Effector CD4-positive, alpha-beta T cell (primary cell): Measurements from ENCODE around the gene SDK1.

Experiments used
- DNase-seq: peaks from one replicate; pipeline ENCODE4 v3.0.0-alpha.2; 2020
- total RNA-seq: gene quantifications from one replicate; lab custom pipeline; 2026; lab: John Stamatoyannopoulos, UW

SDK1 gene, protein sequence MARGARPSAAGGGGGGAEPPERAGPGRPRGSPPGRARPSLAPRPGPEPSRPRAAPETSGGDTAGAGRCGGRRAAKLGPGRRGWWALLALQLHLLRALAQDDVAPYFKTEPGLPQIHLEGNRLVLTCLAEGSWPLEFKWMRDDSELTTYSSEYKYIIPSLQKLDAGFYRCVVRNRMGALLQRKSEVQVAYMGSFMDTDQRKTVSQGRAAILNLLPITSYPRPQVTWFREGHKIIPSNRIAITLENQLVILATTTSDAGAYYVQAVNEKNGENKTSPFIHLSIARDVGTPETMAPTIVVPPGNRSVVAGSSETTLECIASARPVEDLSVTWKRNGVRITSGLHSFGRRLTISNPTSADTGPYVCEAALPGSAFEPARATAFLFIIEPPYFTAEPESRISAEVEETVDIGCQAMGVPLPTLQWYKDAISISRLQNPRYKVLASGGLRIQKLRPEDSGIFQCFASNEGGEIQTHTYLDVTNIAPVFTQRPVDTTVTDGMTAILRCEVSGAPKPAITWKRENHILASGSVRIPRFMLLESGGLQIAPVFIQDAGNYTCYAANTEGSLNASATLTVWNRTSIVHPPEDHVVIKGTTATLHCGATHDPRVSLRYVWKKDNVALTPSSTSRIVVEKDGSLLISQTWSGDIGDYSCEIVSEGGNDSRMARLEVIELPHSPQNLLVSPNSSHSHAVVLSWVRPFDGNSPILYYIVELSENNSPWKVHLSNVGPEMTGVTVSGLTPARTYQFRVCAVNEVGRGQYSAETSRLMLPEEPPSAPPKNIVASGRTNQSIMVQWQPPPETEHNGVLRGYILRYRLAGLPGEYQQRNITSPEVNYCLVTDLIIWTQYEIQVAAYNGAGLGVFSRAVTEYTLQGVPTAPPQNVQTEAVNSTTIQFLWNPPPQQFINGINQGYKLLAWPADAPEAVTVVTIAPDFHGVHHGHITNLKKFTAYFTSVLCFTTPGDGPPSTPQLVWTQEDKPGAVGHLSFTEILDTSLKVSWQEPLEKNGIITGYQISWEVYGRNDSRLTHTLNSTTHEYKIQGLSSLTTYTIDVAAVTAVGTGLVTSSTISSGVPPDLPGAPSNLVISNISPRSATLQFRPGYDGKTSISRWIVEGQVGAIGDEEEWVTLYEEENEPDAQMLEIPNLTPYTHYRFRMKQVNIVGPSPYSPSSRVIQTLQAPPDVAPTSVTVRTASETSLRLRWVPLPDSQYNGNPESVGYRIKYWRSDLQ (N-terminal part only)
- total RNA-seq = 1.3 reads per million

DNA sequence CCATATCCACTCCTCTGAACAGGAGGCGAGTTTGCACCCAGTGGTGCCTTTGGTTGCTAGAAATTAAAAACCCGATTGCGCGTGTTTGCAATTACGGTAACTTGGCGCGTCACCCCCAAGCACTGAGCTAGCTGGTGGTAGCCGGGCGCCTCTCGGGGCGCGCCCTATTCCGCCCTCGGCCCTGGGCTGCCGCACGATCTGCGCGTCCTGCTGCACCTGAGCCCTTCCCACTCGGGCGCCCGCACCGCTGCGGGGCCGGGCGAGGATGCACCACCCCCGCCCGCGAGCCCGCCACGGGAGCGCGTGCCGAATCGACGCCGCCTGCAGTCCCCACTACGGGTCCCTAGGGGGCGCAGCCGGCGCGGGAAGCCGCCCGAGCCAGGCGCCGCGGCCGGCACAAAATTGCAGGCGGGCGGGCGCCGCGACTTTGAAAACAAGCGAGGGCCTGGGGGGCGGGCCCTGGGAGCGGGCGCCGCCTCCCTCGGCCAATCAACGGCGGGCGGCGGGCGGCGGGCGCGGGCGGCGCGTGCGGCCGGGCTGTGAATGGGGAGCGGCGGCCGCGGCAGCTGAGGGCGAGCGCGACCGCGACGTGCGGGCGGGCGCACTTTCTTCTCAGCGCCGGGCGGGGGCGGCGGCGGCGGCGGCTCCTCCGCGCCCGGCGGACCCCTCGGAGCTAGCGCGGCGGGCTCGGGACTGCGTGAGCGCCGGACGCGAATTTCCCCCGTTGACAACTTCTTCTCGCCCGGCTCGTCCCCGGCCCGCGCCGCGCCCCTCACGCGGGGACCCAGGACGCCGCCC is at the start of gene SDK1:
Gene SDK1 (plus strand): TSS at position 602 of the 798 bp plus-strand sequence. CDS start 335 bp downstream, outside the sequence.
- DNase-seq = peak; percentile 83

DNA sequence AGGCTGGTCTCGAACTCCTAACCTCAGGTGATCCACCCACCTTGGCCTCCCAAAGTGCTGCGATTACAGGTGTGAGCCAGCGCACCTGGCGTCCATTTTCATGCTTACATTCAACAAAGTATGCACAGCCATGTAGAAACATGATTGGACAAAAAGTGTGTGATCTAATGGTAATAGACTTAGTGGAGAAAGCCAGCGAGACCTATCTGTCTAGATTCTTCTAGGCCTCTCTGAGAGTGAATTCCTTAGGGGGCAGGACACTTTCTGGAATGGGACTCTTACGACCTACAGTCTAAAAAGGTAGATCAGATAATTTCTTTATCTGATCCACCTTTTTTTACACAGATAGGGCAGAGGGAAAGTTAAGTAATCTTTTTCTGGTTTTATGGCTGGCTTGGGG is 46.3 kb upstream of the SDK1 start:
- no peak for DNase-seq

DNA sequence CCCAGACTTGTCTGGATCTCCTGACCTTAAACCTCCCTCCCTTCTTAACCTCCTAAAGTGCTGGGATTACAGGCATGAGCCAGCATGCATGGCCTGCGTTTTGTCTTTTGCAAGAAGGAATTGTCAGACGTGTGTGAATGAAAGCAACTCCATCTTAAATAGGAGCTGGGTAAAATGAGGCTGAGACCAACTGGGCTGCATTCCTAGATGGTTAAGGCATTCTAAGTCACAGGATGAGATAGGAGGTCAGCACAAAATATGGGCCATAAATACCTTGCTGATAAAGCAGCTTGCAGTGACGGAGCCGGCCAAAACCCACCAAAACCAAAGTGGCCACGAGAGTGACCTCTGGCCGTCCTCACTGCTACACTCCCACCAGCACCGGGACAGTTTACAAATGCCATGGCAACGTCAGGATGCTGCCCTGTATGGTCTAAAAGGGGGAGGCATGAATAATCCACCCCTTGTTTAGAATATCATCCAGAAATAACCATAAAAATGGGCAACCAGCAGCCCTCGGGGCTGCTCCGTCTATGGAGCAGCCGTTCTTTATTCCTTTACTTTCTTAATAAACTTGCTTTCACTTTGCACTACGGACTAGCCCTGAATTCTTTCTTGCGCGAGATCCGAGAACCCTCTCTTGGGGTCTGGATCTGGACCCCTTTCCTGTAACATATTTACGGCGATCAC is 41.2 kb upstream of the SDK1 start:
- DNase-seq = no peak

DNA sequence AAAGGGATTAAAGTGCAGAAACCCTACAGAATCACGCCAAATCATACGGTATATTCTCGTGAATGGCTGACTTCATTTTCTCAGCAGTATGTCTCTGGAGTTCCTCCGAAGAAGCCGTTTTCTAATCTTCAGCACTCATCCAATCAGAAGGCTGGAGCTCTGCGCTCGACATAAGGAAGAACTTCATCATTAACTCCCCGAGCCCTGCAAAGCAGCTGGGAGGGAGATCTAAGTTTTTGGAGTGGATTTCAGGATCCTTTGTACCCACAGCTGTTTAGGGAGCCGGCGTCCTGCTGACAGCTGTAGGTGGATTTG is 40.7 kb upstream of the SDK1 start:
- no peak for DNase-seq

DNA sequence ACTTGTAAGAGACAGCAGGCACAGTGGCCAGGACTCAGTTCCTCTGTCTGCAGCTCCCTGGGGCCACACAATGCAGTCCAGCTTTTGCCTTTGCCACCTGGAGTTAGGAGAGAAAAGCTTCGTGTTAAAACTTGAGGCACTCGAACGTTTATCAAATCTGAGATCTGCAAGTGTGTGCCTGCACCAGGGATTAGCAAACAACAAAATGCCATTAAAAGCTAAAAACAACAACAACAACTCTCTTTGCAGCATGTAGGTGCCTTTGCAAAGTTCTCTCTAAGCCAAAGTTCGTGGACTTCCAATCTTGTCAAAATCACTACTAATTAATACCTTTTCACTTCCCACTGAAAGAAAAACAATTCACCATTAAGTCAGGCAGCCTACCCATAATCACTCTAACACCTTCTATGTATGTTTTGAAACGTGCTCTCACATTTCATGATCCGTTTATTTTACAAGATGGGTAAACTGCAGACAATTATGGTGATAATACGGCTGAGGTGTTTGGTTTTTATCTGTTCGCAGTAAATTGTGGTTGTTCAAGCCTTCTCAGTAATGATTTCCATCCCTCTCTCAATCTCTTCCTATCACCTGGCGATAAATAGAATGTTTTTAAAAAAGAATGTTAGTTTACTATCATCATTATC is 36.2 kb upstream of the SDK1 start:
- no peak for DNase-seq

DNA sequence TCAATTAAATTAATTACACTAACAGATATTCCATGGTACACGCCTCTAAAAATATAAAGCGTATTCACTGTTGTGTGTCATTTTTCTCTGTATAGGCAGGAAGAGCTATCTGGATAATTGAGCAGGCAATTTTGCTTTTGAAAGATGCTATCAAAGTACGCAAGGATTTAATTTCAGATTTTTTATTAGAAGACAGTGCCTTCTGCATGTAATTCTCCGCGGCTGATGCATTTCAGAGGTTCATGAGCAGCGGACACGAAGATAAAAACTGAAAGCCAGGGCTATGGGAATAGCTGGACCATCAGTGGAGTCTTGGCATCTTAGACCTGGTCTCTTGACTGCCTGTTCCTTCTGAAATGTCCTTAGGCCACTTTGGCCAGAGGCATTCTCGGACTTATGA is 35.7 kb upstream of the SDK1 start:
- DNase-seq = no peak

DNA sequence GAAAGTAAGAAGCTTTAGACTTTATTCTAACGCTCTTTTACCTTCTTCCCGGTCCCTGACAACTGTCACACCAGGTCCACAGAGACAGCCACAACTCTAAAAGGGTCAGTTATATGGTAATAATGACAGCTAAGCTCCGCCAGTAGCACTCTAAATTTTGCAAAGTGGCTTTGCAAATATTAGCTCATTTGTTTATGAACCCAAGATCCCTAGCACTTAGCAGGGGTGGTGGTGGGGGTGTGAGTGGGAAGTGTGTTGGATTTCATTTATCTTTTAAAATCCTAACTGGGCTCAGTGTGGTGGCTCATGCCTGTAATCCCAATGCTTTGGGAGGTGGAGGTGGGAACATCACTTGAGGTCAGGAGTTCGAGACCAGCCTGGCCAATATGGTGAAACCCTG is 34.8 kb upstream of the SDK1 start:
- DNase-seq = no peak

DNA sequence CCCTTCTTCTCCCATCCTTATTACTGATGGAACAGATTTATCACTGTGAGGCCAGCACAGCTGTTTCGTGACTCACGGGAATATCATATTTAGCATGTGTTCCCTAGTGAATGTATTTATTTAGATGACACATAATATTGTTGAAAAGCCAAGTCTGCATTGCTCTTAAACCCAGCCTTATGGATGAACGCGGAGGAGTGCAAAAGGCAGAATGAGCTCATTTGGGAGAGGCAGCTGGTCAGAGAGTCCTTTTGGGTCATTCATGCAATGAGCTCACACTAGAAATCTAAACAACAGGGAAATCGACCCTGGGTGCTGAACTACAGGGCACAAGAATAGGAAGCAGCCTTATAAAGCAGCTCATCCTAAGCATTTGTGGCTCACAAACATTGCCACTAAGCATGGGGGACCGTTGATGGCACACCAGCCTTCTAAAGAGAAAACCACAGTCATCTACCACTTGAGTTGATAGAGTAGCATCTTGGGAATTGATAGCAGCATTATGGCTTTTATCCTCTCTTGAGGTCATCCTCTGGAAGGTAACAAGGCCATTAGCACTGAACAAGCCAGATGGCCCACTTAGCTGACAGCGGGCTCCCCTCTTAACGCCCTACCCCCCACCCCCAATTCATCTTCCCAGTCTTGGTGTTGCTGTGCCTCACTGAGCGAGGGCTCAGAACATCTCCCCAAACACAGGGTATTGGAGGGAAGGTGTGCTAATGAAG is 32.9 kb upstream of the SDK1 start:
- DNase-seq = no peak

DNA sequence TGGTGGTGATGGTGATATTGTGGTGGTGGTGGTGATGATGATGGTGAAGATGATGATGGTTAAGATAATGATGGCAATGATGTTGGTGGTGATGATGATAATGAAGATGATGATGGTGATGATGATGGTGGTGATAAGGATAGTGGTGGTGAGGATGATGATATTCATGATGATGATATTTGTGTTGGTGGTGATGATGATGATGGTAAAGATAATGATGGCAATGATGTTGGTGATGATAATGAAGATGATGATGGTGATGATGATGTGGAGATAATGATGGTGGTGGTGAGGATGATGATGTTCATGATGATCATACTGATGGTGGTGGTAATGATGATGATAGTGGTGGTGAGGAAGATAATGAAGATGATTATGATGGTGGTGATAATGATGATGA is 30.7 kb upstream of the SDK1 start:
- no peak for DNase-seq

DNA sequence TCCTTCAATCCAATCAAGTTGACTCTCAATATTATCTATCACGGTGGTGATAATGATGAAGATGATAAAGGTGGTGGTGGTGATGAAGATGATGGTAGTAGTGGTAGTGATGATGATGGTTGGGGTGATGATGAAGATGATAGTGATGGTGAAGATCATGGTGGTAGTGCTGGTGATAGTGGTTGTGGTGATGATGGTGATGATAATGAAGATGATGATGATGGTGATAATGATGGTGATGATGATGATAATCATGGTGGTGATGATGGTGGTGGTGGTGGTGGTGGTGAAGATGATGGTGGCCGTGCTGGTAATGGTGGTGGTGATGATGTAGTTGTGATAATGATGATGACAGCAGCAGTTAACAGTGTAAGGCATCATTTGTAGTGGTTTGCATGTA is 29.8 kb upstream of the SDK1 start:
- no peak for DNase-seq

DNA sequence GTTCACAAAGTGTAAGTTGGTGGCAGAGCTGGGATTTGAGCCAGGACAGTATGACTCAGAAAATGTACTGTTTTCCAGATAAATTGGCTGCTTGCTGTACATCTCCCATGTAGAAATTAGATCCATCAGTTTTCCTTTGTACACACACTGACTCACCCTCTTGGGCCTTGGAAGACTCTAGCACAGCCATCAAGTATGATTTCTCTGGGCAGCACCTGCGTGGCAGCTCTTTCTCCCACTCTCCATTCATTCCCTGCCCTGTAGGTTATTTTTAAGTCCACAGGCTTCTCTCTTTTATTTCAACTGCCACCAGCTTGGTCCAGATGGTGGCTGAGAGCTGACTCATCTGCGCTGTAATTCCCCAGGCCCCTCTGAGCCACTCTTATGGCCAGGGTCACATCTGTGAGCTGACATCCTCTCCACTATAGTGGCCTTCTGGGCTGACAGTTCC is 28.3 kb upstream of the SDK1 start:
- DNase-seq = no peak

DNA sequence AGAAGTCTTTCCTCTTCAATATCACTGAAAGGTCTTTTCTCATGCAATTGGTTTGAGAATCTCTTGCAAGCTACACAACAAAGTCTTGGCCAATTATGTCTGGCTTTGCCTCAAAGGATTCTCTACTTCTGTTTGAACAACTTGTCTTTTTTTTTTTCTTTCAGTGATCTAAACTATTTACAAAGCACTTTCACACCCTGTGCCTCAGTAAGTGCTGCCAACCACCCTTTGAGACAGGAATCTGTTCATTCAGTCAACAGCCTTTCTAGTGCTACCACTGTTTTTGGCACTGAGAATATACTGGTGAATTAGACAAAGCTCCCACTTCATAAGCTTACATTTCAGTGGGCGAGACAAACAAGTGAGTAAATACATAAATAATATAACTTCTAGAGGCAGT is 26.9 kb upstream of the SDK1 start:
- no peak for DNase-seq

DNA sequence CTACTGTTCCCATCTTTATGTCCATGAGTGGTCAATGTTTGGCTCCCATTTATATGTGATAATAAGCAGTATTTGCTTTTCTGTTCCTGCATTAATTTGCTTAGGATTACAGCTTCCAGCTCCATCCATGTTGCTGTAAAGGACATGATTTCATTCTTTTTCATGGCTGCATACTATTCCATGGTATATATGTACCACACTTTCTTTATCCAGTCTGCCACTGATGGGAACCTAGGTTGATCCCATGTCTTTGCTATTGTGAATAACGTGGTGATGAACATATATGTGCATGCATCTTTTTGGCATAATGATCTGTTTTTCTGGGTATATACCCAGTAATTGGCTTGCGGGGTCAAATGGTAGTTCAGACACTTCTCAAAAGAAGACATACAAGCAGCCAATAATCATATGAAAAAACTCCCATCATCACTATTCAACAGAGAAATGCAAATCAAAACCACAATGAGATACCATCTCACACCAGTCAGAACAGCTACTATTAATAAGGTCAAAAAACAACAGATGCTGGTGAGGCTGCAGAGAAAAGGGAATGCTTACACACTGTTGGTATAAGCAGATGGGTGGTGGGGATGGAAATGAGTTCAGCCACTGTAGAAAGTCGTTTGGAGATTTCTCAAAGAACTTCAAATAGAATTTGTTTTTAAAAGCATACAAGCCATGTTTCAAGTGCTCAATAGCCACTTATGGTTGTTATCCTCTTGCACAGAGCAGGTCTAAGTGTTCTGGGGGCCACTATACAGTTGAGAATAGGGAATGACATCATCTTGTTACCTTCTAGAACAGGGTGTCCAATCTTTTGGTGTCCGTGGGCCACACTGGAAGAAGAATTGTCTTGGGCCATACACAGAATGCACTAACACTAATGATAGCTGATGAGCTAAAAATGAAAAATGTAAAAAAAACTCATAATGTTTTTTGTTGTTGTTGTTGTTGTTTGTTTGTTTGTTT is 23.2 kb upstream of the SDK1 start:
- DNase-seq = no peak

DNA sequence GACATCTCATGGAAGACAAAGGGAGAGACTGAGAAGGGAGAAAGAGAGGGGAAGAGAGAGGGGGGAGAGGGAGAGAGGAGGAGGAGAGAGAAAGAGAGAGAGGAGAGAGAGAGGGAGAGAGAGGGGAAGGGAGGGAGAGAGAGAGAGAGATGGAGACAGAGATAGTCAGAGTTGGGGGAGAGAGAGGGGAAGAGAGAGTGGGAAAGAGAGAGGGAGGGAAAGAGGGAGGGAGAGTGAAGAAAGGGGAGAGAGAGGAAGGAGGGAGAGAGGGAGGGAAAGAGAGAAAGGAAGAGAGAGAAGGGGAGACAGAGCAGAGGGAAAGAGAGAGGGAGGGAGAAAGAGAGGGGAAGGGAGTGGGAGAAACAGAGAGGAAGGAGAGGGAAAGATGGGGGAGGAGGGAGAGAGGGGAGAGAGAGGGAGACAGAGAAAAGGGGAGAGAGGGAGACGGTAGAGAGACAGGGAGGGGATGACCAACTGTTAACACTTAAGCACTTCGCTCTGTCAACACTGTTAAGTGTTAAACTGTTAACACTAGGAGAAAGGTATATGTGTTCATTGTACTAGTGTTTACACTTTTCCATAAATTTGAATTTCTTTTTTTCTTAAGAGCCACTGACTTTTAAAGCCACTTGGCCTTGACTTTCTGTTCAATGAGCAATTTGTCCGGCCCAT is 21.8 kb upstream of the SDK1 start:
- no peak for DNase-seq

DNA sequence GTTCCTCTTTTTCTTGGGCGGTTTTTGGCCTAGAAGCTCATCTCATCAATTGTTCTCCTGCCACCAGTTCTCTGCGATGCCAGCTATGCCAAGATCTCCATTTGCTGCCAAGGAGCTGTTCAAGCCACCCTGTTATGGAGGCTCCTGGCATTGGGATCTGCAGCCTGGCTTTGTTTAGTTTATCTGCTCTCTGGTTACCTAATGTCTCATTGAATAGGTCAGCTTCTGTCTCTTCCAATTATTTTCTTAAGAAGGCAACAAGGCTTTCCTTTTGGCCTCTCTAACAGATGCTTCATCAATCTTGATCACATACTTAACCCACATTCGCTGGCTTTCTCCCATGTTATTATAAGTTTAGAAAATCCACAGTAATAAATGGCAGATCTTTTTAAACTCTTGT is 20.6 kb upstream of the SDK1 start:
- DNase-seq = no peak

DNA sequence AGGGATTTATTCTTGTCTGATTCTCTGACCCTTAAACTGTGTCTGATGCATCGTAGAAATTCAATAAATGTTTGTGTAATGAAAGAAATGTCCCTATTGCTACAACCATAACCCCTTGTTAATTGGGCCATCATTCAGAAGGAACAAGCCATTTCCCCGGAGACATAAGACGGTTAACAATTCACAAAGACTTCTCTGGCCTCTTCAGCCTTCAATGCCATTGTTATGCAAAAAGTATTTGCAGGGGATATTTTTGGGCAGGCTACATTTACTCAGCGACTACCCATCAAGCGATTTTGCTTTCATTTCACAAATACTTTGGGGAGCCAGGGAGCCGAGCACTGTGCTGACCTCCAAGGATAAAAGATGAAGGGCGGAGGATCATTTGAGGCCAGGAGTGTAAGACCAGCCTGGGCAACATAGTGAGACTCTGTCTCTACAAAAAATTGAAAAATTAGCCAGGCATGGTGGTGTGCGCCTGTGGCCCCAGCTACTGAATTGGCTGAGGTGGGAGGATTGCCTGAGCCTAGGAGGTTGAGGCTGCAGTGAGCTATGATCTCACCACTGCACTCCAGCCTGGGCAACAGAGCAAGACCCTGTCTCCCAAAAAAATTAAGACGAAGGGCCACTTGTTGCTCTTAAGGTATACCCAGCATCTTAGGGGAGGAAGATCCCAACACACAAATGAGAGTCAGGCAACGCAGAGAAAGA is 20.0 kb upstream of the SDK1 start:
- no peak for DNase-seq

DNA sequence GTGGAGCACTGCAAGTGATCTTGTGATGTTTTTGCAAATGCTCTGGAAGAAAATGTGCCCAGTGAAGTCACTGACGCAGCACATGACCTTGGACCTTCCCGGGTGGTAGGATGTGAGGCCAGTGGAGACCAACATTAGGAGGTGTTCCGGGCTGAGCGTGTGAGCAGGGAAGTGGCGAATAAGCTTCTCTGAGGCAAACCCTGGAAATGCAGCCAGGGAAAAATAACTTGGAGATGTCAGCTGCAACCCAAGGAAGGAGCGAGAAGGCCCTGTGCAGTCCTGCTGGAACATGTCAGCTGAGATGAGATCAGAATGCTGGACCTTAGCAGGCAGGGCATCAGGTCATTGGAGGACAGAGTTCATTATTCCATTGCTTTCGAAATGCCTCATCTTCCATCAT is 18.6 kb upstream of the SDK1 start:
- no peak for DNase-seq

DNA sequence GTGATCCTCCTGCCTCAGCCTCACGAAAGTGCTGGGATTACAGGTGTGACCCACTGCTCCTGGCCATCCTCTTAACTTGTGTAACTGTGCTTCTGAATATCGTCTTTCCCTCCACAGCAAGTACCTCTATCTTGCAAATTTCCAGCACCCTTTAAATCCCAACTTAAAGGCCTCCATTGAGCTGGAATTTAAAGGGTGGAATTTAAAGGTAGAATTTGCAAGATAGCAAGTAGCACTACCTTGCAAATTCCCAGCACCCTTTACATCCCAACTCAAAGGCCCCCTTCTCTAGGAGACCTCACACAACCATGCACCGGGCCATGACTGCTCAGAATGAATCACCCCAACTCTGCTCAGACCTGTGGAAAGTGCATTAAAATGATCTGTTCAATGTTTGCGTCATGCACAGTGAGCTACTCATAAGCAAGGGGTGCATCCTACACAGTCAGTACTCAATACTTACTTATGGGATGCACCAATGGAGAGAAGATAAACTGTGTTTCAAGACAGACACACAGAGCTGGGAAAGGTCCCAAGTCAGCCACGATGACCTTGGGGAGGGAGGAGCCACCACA is 17.8 kb upstream of the SDK1 start:
- DNase-seq = no peak
